Astrocyte (in vitro differentiated cells and primary cell): ENCODE results near the gene FAT3.

Source experiments
- CTCF ChIP-seq: IDR thresholded peaks from 2 replicates; pipeline ENCODE4 v1.5.1; 2011; ENCODE audit warnings: low read depth, mild to moderate bottlenecking, inconsistent platforms, low read length, moderate library complexity; ENCODE audit not compliant: insufficient read depth
- EZH2 ChIP-seq: IDR thresholded peaks from 2 replicates; pipeline ENCODE4 v1.6.1; 2012; ENCODE audit warnings: mild to moderate bottlenecking, low read length, inconsistent platforms; ENCODE audit not compliant: insufficient read depth

DNA sequence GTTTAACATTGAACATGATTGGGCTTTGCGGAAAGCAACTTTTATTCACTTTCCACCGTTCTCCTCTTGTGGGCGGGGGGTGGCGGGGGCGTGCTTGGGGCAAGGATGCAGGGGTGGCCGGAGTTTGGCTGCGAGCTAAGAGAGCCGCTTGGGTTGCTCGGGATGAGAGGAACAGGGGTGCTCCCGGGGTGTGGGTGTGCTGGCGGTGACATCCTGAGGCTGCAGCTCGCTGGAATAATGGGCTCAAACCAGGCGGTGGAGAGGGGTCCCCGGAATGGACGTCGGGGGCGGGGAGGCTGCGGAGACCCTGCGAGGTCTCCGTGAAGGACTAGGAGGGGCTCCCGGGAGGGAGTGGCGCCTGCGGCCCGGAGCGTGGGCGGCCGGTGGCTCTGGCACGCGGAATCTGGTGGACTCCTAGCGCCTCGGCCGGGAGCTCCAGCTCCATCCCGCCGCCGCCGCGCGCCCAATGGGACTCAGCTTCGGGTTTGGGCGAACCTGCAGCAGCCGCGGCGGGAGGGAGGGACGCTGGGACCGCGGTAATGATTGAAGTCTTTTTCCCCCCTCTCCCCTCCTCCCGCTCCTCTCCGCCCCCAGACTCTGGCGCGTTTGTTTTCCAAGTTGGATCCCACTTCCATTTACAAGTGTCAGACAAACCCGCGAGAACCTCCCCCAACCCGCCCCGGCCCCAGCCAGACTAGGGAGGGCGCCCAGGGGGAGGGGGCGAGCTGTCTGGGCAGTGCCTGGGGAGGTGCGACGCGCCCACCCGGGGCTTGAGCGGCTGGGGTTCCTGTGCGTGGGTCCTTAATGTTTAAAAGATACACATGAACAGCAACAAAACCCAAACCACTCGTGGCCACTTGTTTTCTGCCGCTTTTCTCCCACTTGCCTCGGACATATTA lies 2.0 kb downstream of the FAT3 start:
- no peak for TF ChIP-seq CTCF
- TF ChIP-seq EZH2, result peak; percentile 64
